Tibial nerve (tissue), 4 donors: ENCODE results near the gene CLDN19. TPM values are rescaled to one million over a fixed set of nuclear protein-coding genes. Genes with fewer than 3 reads are reported as not detected.

Source experiments
- DNase-seq, 2 donors: peaks; one replicate each; pipeline ENCODE4 v3.0.0-alpha.2; 2019; ENCODE audit warnings: low spot score in 2 of 2
- H3K27ac ChIP-seq, 4 donors: fragments of 200-600 bp; sonication (generic) in 3 of 4; one replicate each; pipeline ENCODE4 v1.5.1; 2017 to 2019; ENCODE audit warnings: mild to moderate bottlenecking in 1 of 4
- H3K27me3 ChIP-seq, 2 donors: fragments of 200-600 bp; sonication (generic) in 1 of 2; one replicate each; pipeline versions ENCODE4 v1.5.1 to v1.6.0; 2017 to 2019
- H3K36me3 ChIP-seq, 3 donors: fragments of 200-600 bp; sonication (generic); one replicate each; pipeline ENCODE4 v1.5.1; 2018 to 2019
- H3K4me1 ChIP-seq, 4 donors: fragments of 200-600 bp; sonication (generic) in 3 of 4; one replicate each; pipeline ENCODE4 v1.5.1; 2017 to 2019
- H3K4me3 ChIP-seq, 4 donors: fragments of 200-600 bp; sonication (generic) in 3 of 4; one replicate each; pipeline ENCODE4 v1.5.1; 2017 to 2019; ENCODE audit warnings: mild to moderate bottlenecking in 1 of 4, moderate library complexity in 1 of 4
- H3K9me3 ChIP-seq, 4 donors: fragments of 200-600 bp; sonication (generic) in 3 of 4; one replicate each; pipeline ENCODE4 v1.5.1; 2017 to 2019
- EP300 ChIP-seq, 2 donors: sonication (generic); formaldehyde crosslinking; IDR thresholded peaks; one replicate each; pipeline ENCODE4 v1.6.1; 2017; ENCODE audit warnings: antibody characterized with exemption in 2 of 2, mild to moderate bottlenecking in 1 of 2
- POLR2A ChIP-seq, 2 donors: fragments of 450-650 bp; IDR thresholded peaks; one replicate each; pipeline ENCODE4 v1.6.1; 2017; ENCODE audit warnings: antibody characterized with exemption in 2 of 2, mild to moderate bottlenecking in 2 of 2, moderate library complexity in 2 of 2
- WGBS, 2 donors: methylation state at CpG; one replicate each; pipeline ENCODE4 v1.1.5; 2018; 5-methylcytosine and 5-hydroxymethylcytosine counted together
- total RNA-seq, 4 donors: library from RNA; depleted of rRNA; stranded (reverse); fragments of >200 nt; gene quantifications; one replicate each; pipeline ENCODE4 v1.1.0, GENCODE V29; 2016
- TF ChIP-seq, protein P1 (sequence below), 5 experiments: fragments of 200-600 bp in 3 of 5; fragments of 450-650 bp in 2 of 5; sonication (generic) in 3 of 5; IDR thresholded peaks; one replicate each; pipeline ENCODE4 v1.5.1; 2016 to 2019; ENCODE audit warnings: antibody characterized with exemption in 5 of 5, mild to moderate bottlenecking in 3 of 5, moderate library complexity in 2 of 5

Gene CLDN19, protein sequence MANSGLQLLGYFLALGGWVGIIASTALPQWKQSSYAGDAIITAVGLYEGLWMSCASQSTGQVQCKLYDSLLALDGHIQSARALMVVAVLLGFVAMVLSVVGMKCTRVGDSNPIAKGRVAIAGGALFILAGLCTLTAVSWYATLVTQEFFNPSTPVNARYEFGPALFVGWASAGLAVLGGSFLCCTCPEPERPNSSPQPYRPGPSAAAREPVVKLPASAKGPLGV
- total RNA-seq: 100 to 1,000 TPM; 136 to 259 (median 218) TPM

GRCh38 chr1:42739753-42740700 is at the start of gene CLDN19:
Gene CLDN19, minus strand, starts transcription at chr1:42740236. Its CDS starts 173 bp downstream, at chr1:42740063.
- WGBS, 2 donors: 40 to 43% methylated on average over 25 to 27 of the region's 27 CpGs
- Histone ChIP-seq H3K36me3 (peaks cover 0 to 10% (median 0%) of the 10 kb centered on the region in 3 donors), H3K4me3 (peak within 1 kb of the TSS; percentile 23 to 51 (median 32)), H3K27ac (peak within 1 kb of the TSS; percentile 54 to 85 (median 76)), H3K27me3 (no peaks in the 10 kb centered on the region), H3K9me3 (no peaks in the 10 kb centered on the region), H3K4me1 (peaks cover 0 to 62% (median 8%) of the 10 kb centered on the region in 4 donors)
- TF ChIP-seq EP300 (IDR thresholded peaks at IDR 0.05) (peak; percentile 32 to 69), POLR2A (IDR thresholded peaks at IDR 0.05) (peak in 1 of 2 donors; percentile 47)
- TF ChIP-seq, protein P1, sequence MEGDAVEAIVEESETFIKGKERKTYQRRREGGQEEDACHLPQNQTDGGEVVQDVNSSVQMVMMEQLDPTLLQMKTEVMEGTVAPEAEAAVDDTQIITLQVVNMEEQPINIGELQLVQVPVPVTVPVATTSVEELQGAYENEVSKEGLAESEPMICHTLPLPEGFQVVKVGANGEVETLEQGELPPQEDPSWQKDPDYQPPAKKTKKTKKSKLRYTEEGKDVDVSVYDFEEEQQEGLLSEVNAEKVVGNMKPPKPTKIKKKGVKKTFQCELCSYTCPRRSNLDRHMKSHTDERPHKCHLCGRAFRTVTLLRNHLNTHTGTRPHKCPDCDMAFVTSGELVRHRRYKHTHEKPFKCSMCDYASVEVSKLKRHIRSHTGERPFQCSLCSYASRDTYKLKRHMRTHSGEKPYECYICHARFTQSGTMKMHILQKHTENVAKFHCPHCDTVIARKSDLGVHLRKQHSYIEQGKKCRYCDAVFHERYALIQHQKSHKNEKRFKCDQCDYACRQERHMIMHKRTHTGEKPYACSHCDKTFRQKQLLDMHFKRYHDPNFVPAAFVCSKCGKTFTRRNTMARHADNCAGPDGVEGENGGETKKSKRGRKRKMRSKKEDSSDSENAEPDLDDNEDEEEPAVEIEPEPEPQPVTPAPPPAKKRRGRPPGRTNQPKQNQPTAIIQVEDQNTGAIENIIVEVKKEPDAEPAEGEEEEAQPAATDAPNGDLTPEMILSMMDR (IDR thresholded peaks at IDR 0.05): no peak
- no peak for DNase-seq

GRCh38 chr1:42788021-42788420 is 48.0 kb upstream of the CLDN19 start:
- TF ChIP-seq, protein P1 (IDR thresholded peaks at IDR 0.05): no peak
- no peak for TF ChIP-seq EP300 (IDR thresholded peaks at IDR 0.05)
- peaks cover 0 to under 1% (median 0%) of the 10 kb centered on the region in 3 donors for H3K36me3 ChIP-seq
- H3K4me1 ChIP-seq: peaks cover 0 to 16% (median 12%) of the 10 kb centered on the region in 4 donors
- DNase-seq: no peak
- no peaks in the 10 kb centered on the region for H3K27me3 ChIP-seq
- no peaks in the 10 kb centered on the region for H3K9me3 ChIP-seq
- no peak overlapping the region for H3K4me3 ChIP-seq
- H3K27ac ChIP-seq: no peak overlapping the region
- WGBS, 2 donors: 89 to 95% methylated on average over 1 of the region's 1 CpG

GRCh38 chr1:42786097-42786496 is 46.1 kb upstream of the CLDN19 start:
- TF ChIP-seq POLR2A (IDR thresholded peaks at IDR 0.05): no peak
- TF ChIP-seq, protein P1 (IDR thresholded peaks at IDR 0.05): no peak
- TF ChIP-seq EP300 (IDR thresholded peaks at IDR 0.05): no peak
- Histone ChIP-seq H3K36me3 (peaks cover 0 to 15% (median 0%) of the 10 kb centered on the region in 3 donors), H3K4me1 (peaks cover 0 to 16% (median 12%) of the 10 kb centered on the region in 4 donors), H3K9me3 (no peaks in the 10 kb centered on the region), H3K4me3 (no peak overlapping the region), H3K27ac (no peak overlapping the region), H3K27me3 (no peaks in the 10 kb centered on the region)
- WGBS, 2 donors: 77 to 78% methylated on average over 5 of the region's 5 CpGs
- no peak for DNase-seq

DNA sequence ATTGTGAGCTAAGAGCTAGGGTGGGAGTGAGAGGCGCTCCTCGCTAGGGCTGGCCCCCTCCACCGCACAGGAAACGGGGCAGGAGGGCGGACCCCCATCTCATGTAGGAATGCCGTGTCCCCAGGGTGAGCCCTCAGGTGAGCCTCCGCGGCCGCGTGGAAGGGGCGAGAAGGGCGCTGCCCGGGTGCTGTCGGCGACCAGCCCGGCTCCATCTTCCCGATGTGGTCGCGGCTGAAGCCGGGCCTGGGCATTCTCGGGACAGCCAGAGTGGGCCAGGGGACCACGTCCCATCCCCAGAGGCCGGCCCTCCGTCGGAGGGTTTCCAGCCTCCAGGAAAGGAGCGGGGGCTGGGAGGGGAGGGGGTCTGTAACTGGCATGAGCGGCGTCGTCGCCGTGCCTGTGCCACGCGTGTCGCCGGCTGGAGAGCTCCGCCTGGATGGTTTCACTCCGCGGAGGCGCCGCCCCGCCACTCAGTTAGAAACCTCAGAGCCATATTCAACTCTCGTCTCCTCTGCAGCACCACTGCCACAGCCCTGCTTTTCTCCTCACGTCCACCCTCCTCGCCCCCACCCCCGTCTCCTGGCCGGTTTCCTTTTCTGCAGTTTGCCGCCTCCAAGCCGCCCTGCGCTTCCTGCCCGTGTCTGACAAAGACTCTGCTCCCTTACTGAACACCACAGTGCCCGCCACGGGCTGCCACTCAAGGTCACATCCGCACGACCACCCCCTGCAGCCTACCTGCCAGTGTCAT is 45.1 kb upstream of the CLDN19 start, which contains the start of gene TMEM269:
TMEM269 (plus strand) TSS at position 46 of the 748 bp plus-strand sequence. CDS start 4,903 bp downstream, outside the sequence.
- Histone ChIP-seq H3K27me3 (no peaks in the 10 kb centered on the region), H3K4me3 (peak within 1 kb of the TSS; percentile 26 to 61 (median 52)), H3K9me3 (no peaks in the 10 kb centered on the region), H3K36me3 (peaks cover 0 to 25% (median 0%) of the 10 kb centered on the region in 3 donors), H3K27ac (peak within 1 kb of the TSS in 3 of 4 donors; percentile 11 to 61 (median 46)), H3K4me1 (peaks cover 0 to 16% (median 12%) of the 10 kb centered on the region in 4 donors)
- TF ChIP-seq POLR2A (IDR thresholded peaks at IDR 0.05) (no peak), EP300 (IDR thresholded peaks at IDR 0.05) (no peak)
- TF ChIP-seq, protein P1 (IDR thresholded peaks at IDR 0.05): no peak
- WGBS, 2 donors: 3 to 7% methylated on average over 28 to 50 of the region's 54 CpGs
- DNase-seq: no peak
